HepG2 (cell line): ENCODE measurements around the gene FBXO44. TPM values are rescaled to one million over a fixed set of nuclear protein-coding genes. Genes with fewer than 3 reads are reported as not detected.

Experiments
- ARNT2 ChIP-seq: sonication (generic); formaldehyde crosslinking; IDR thresholded peaks from 2 replicates; pipeline ENCODE4 v1.8.0; 2022; ENCODE audit warnings: mild to moderate bottlenecking, low read depth, missing genetic modification reagents, moderate library complexity
- CENPX ChIP-seq: sonication (generic); formaldehyde crosslinking; IDR thresholded peaks from 2 replicates; pipeline ENCODE4 v1.9.0; 2021; ENCODE audit warnings: mild to moderate bottlenecking, missing genetic modification reagents, moderate library complexity
- CHD2 ChIP-seq: IDR thresholded peaks from 2 replicates; pipeline ENCODE4 v1.6.1; 2011; ENCODE audit warnings: low read depth, low read length, improper control_type of control experiment
- ERF ChIP-seq: IDR thresholded peaks from 2 replicates; pipeline ENCODE4 v1.6.1; 2018; ENCODE audit warnings: missing biosample characterization, missing genetic modification reagents
- FOXA1 ChIP-seq, 2 experiments: fragments of 450-650 bp in 1 of 2; sonication (generic) in 1 of 2; formaldehyde crosslinking in 1 of 2; IDR thresholded peaks; 2 replicates each; pipeline versions ENCODE4 v1.4.0 to v1.6.1; 2016 to 2020; ENCODE audit warnings: missing genetic modification reagents in 1 of 2
- FOXO1 ChIP-seq: sonication (generic); formaldehyde crosslinking; IDR thresholded peaks from 2 replicates; pipeline ENCODE4 v1.4.0; 2020; ENCODE audit warnings: missing genetic modification reagents
- JUNB ChIP-seq: sonication (generic); formaldehyde crosslinking; IDR thresholded peaks from 2 replicates; pipeline ENCODE4 v1.8.0; 2022; ENCODE audit warnings: missing genetic modification reagents, mild to moderate bottlenecking, borderline replicate concordance
- KDM3A ChIP-seq: IDR thresholded peaks from 2 replicates; pipeline ENCODE4 v1.6.1; 2018; ENCODE audit warnings: low read depth, missing compliant biosample characterization
- KDM4B ChIP-seq: sonication (generic); formaldehyde crosslinking; IDR thresholded peaks from 2 replicates; pipeline ENCODE4 v1.4.0; 2020; ENCODE audit warnings: missing genetic modification reagents
- KLF13 ChIP-seq: sonication (generic); formaldehyde crosslinking; IDR thresholded peaks from 2 replicates; pipeline ENCODE4 v1.4.0; 2020; ENCODE audit warnings: mild to moderate bottlenecking, missing genetic modification reagents
- NFYB ChIP-seq: sonication (generic); formaldehyde crosslinking; IDR thresholded peaks from 2 replicates; pipeline ENCODE4 v1.4.0; 2020; ENCODE audit warnings: missing genetic modification reagents
- SALL1 ChIP-seq: sonication (generic); formaldehyde crosslinking; IDR thresholded peaks from 2 replicates; pipeline ENCODE4 v1.8.0; 2022; ENCODE audit warnings: mild to moderate bottlenecking, missing genetic modification reagents
- SMAD1 ChIP-seq: sonication (generic); formaldehyde crosslinking; IDR thresholded peaks from 2 replicates; pipeline ENCODE4 v1.4.0; 2020; ENCODE audit warnings: missing genetic modification reagents, low read depth, mild to moderate bottlenecking, borderline replicate concordance
- TOPORS ChIP-seq: sonication (generic); formaldehyde crosslinking; IDR thresholded peaks from 2 replicates; pipeline ENCODE4 v1.8.0; 2023; ENCODE audit warnings: mild to moderate bottlenecking, missing genetic modification reagents
- YEATS2 ChIP-seq: sonication (generic); formaldehyde crosslinking; IDR thresholded peaks from 2 replicates; pipeline ENCODE4 v1.4.0; 2020; ENCODE audit warnings: missing genetic modification reagents, borderline replicate concordance
- ZFP36L2 ChIP-seq: sonication (generic); formaldehyde crosslinking; IDR thresholded peaks from 2 replicates; pipeline ENCODE4 v1.4.0; 2020; ENCODE audit warnings: missing genetic modification reagents
- ZNF232 ChIP-seq: sonication (generic); formaldehyde crosslinking; IDR thresholded peaks from 2 replicates; pipeline ENCODE4 v1.4.0; 2020; ENCODE audit warnings: missing genetic modification reagents, borderline replicate concordance
- ZNF331 ChIP-seq: sonication (generic); formaldehyde crosslinking; IDR thresholded peaks from 2 replicates; pipeline ENCODE4 v1.4.0; 2020; ENCODE audit warnings: missing genetic modification reagents
- ZNF33B ChIP-seq: sonication (generic); formaldehyde crosslinking; IDR thresholded peaks from 2 replicates; pipeline ENCODE4 v1.5.1; 2020; ENCODE audit warnings: mild to moderate bottlenecking, missing genetic modification reagents
- ZNF441 ChIP-seq: sonication (generic); formaldehyde crosslinking; IDR thresholded peaks from 2 replicates; pipeline ENCODE4 v1.7.0; 2021; ENCODE audit warnings: missing genetic modification reagents, borderline replicate concordance
- ZNF543 ChIP-seq: sonication (generic); formaldehyde crosslinking; IDR thresholded peaks from 2 replicates; pipeline ENCODE4 v1.4.0; 2020; ENCODE audit warnings: mild to moderate bottlenecking, missing genetic modification reagents
- ZNF552 ChIP-seq: sonication (generic); formaldehyde crosslinking; IDR thresholded peaks from 2 replicates; pipeline ENCODE4 v1.9.0; 2022; ENCODE audit warnings: missing genetic modification reagents, mild to moderate bottlenecking, borderline replicate concordance
- ZNF556 ChIP-seq: sonication (generic); formaldehyde crosslinking; IDR thresholded peaks from 2 replicates; pipeline ENCODE4 v1.4.0; 2020; ENCODE audit warnings: mild to moderate bottlenecking, missing genetic modification reagents, borderline replicate concordance
- ZNF768 ChIP-seq: sonication (generic); formaldehyde crosslinking; IDR thresholded peaks from 2 replicates; pipeline ENCODE4 v1.4.0; 2020; ENCODE audit warnings: missing genetic modification reagents
- ZNF841 ChIP-seq: sonication (generic); formaldehyde crosslinking; IDR thresholded peaks from 2 replicates; pipeline ENCODE4 v1.8.1; 2023; ENCODE audit warnings: missing genetic modification reagents, borderline replicate concordance
- ZSCAN12 ChIP-seq: sonication (generic); formaldehyde crosslinking; IDR thresholded peaks from 2 replicates; pipeline ENCODE4 v1.9.0; 2021; ENCODE audit warnings: mild to moderate bottlenecking, missing genetic modification reagents
- polyA plus RNA-seq, 8 experiments: library from polyadenylated mRNA; depleted of rRNA in 3 of 8; stranded (reverse) in 7 of 8; unstranded in 1 of 8; fragments of >200 nt; fragmentation: Illumina TruSeq in 4 of 8; extraction: Trizol in 4 of 8; gene quantifications; 2 replicates each; pipeline versions ENCODE4 v1.2.1 to v1.2.3, GENCODE V29; 2011 to 2016; ENCODE audit warnings: low read depth in 4 of 8, missing spikeins in 1 of 8, mixed read lengths in 1 of 8; ENCODE audit not compliant: insufficient read depth in 1 of 8
- total RNA-seq, 5 experiments: library from RNA; depleted of rRNA; stranded (reverse); fragments of >200 nt; fragmentation: Illumina TruSeq; extraction: Trizol; gene quantifications; 2 replicates each; pipeline ENCODE4 v1.2.3, GENCODE V29; 2016; ENCODE audit warnings: low read depth in 1 of 5
- TF ChIP-seq, protein P1 (sequence below): sonication (generic); formaldehyde crosslinking; IDR thresholded peaks from 2 replicates; pipeline ENCODE4; 2020; ENCODE audit warnings: missing genetic modification reagents, mild to moderate bottlenecking, borderline replicate concordance
- TF ChIP-seq, protein P2 (sequence below): sonication (generic); formaldehyde crosslinking; IDR thresholded peaks from 2 replicates; pipeline ENCODE4 v1.8.0; 2022; ENCODE audit warnings: low read depth, missing genetic modification reagents

FBXO44 gene
- total and polyA plus RNA-seq, 2 of the 13 experiments (the other 11 are each of a cell fraction or from before 2014, with no cell fraction given), result 22.4 to 27.9 TPM

DNA sequence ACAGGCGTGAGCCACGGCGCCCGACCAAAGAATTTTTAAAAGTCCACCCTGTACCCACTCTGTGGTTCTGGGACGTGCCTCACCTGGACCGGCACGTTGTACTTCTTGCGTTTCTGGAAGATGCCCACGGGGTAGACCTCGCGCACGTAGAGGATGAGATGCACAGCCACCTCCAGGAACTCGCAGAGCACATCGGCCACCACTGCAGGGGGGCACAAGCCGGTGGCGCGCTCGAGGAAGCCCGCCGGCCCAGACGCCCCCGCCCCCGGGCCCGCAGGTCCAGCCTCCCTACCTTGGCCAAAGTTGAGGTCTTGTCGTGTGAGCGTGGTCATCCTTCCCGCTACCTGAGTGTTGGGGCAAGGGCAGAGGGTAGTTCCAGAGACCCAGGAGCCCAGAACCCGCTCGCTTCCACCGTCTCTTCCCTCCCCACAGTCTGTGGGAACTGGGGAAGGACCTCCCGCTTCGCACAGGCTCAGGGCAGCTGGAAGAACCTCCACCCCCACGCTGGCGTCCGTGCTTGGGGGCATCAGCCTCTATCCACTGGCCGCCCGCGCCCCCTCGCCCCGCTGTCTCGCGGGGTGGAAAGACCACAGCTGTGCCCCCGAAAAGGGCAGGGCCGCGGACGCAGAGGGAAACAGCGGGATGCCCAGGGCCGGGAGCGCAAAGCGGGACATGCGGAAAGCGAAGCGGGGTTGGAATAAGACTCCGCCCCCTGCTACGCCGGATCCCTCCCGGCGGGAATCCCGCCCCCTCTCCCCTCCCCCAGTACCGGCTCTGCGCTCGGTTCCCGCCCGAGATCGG is 25.8 kb downstream of the FBXO44 start (continued):
- TF ChIP-seq CENPX (no peak), ZNF556 (CRISPR knock-in tag) (no peak; the same call in 1 of the 2 replicates), ZNF841 (no peak), ARNT2 (CRISPR knock-in tag) (0 out of 2 replicates have a peak, but pooled peaks have one; percentile 8), ZFP36L2 (CRISPR knock-in tag) (no peak), ERF (CRISPR knock-in tag) (peak; percentile 23; the same call in 1 of the 2 replicates), JUNB (no peak), SMAD1 (no peak), KDM4B (no peak), YEATS2 (CRISPR knock-in tag) (no peak), ZNF768 (CRISPR knock-in tag) (peak; percentile 30; the same call in 1 of the 2 replicates), ZNF232 (CRISPR knock-in tag) (no peak), ZNF552 (no peak), FOXO1 (peak; percentile 29; the same call in 1 of the 2 replicates), ZNF331 (CRISPR knock-in tag) (no peak), NFYB (CRISPR knock-in tag) (no peak), TOPORS (CRISPR knock-in tag) (no peak), CHD2 (no peak), FOXA1 (IDR thresholded peaks at IDR 0.05) (no peak), FOXA1 (CRISPR knock-in tag; IDR thresholded peaks at IDR 0.05) (no peak), ZNF441 (CRISPR knock-in tag) (no peak), KDM3A (peak; percentile 73; the same call in 1 of the 2 replicates), ZSCAN12 (no peak), KLF13 (no peak), ZNF543 (CRISPR knock-in tag) (peak; percentile 44; the same call in 1 of the 2 replicates), SALL1 (CRISPR knock-in tag) (no peak), ZNF33B (CRISPR knock-in tag) (no peak)
- TF ChIP-seq, protein P1, sequence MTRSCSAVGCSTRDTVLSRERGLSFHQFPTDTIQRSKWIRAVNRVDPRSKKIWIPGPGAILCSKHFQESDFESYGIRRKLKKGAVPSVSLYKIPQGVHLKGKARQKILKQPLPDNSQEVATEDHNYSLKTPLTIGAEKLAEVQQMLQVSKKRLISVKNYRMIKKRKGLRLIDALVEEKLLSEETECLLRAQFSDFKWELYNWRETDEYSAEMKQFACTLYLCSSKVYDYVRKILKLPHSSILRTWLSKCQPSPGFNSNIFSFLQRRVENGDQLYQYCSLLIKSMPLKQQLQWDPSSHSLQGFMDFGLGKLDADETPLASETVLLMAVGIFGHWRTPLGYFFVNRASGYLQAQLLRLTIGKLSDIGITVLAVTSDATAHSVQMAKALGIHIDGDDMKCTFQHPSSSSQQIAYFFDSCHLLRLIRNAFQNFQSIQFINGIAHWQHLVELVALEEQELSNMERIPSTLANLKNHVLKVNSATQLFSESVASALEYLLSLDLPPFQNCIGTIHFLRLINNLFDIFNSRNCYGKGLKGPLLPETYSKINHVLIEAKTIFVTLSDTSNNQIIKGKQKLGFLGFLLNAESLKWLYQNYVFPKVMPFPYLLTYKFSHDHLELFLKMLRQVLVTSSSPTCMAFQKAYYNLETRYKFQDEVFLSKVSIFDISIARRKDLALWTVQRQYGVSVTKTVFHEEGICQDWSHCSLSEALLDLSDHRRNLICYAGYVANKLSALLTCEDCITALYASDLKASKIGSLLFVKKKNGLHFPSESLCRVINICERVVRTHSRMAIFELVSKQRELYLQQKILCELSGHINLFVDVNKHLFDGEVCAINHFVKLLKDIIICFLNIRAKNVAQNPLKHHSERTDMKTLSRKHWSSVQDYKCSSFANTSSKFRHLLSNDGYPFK (CRISPR knock-in tag), result no peak
- TF ChIP-seq, protein P2, sequence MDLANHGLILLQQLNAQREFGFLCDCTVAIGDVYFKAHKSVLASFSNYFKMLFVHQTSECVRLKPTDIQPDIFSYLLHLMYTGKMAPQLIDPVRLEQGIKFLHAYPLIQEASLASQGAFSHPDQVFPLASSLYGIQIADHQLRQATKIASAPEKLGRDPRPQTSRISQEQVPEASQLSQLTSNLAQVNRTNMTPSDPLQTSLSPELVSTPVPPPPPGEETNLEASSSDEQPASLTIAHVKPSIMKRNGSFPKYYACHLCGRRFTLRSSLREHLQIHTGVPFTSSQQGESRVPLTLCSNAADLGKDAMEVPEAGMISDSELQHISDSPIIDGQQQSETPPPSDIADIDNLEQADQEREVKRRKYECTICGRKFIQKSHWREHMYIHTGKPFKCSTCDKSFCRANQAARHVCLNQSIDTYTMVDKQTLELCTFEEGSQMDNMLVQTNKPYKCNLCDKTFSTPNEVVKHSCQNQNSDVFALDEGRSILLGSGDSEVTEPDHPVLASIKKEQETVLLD (CRISPR knock-in tag), result no peak
